Measurements from ENCODE around the gene PLAGL1.

PLAGL1 gene

DNA sequence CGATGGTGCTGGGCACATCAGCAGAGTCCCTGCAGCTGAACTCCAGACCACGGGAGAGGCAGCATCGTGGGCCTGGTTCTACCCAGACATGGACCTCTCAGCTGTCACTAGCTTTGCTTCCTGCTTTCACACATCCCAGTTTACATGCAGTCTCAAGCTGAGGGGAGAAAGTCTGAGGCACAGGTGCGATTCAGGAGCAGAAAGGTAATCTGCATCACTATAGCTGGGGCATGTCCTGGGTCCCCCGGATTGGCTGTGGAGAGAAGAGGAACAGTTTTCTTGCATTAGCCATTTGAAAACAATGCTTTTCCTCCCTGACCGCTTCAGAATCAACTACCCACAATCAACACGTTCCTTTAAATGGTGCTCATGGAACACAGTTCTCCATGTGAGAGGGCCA, 59.9 kb downstream of the PLAGL1 start:
- TF ChIP-seq GATA3 (IDR thresholded peaks at IDR 0.05; ENCODE audit: low read depth, low read length) (no peak), GATA2 (IDR thresholded peaks at IDR 0.05; ENCODE audit: low read depth, low read length) (no peak)

- no peak for TF ChIP-seq GATA3 (IDR thresholded peaks at IDR 0.05; ENCODE audit: low read depth, low read length)
- TF ChIP-seq GATA2 (IDR thresholded peaks at IDR 0.05; ENCODE audit: low read depth, low read length), result no peak
These were observed 66.0 kb downstream of the PLAGL1 start for GRCh38 chr6:143941852-143942627.

DNA sequence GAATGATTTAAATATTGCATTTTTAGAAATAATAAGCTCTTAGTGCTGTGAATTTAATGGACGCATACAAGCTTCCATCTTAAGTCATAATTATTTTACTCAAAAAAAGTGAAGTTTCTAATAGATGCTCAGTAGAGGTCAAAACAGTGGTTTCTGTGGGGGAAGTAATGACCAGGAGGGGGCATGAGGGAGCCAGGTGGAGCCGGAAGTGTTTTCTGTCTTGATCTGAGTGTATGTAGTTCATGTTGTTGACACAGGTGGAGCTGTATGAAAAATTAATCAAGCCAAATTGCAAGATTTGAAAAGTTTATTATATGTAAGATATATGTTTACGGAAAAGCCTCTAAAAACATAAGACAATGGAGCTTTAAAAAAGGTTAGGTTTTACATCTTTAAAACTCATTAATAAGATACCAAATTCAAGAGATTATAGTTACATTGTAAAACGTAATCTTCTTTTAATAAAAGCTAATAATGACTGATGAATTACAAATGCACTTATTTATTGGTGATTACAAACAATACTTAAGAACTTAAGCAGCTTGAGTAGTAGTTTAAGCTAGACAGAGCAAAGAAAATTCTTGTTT, 68.0 kb downstream of the PLAGL1 start:
- TF ChIP-seq GATA3 (IDR thresholded peaks at IDR 0.05; ENCODE audit: low read depth, low read length) (no peak), GATA2 (IDR thresholded peaks at IDR 0.05; ENCODE audit: low read depth, low read length) (no peak)

GRCh38 chr6:143939364-143939763, 68.7 kb downstream of the PLAGL1 start:
- TF ChIP-seq GATA3 (IDR thresholded peaks at IDR 0.05; ENCODE audit: low read depth, low read length) (no peak), GATA2 (IDR thresholded peaks at IDR 0.05; ENCODE audit: low read depth, low read length) (no peak)

GRCh38 chr6:143937668-143937970, 70.4 kb downstream of the PLAGL1 start:
- no peak for TF ChIP-seq GATA2 (IDR thresholded peaks at IDR 0.05; ENCODE audit: low read depth, low read length)
- no peak for TF ChIP-seq GATA3 (IDR thresholded peaks at IDR 0.05; ENCODE audit: low read depth, low read length)

DNA sequence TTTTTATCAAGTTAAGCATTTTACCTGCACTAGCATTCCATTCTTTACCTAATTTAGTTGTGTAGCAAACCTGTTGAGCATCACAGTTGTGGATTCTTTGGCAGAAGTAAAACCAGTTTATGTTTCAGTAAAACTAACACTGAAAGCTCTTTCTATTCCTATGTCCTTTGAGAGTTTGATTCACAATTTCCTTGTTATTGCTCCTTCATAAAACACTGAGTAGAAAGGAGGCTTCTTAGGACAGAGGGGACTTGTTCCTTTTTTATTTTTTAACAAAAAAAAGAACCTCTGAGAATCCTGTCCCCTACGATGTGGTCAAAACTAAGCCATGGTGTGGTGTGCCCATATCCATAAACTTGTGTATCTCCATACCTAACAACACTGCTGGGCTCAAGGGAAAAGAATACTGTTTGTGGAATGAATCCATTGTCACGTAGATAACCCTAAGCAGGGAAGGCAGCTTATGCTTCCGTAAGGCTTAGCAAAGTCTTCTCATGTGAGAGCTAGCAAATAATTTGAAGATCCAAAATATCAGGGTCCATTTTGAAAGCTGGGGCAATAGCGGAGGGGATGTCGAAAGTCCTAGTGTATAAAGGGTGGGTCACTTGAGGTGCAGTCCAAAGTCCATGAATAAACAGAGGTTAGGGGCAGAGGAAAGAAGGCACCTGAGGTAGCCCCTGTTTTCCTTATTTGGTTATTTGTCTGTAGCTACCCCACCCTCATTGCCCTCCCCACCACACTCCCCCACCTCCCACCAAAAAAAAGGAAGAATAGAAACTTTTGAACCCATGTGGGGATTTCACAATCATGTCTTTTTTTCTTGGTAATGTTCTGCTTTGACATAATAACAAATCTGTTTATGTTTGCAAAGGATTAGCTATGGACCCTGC, 71.0 kb downstream of the PLAGL1 start:
- TF ChIP-seq GATA2 (IDR thresholded peaks at IDR 0.05; ENCODE audit: low read depth, low read length) (no peak), GATA3 (IDR thresholded peaks at IDR 0.05; ENCODE audit: low read depth, low read length) (no peak)

DNA sequence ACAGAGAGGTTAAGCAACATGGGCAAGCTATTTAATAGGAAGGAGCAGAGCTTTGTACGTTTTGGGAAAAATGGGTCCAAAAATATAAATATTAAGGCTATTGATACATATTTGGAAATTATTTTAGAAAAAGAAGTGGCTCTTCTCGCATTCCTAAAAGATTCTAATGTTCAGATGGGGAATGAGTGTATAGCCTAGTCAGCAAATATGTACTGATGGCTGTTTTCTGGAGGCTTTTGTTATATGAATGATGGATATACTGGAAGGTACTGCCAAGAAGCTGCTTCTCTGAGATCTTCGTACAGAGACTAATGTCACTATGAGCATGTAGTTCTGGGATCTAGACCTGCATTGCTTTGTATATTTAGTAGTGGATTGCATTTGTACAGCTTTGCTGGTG, 71.7 kb downstream of the PLAGL1 start:
- TF ChIP-seq GATA2 (IDR thresholded peaks at IDR 0.05; ENCODE audit: low read depth, low read length) (no peak), GATA3 (IDR thresholded peaks at IDR 0.05; ENCODE audit: low read depth, low read length) (no peak)

DNA sequence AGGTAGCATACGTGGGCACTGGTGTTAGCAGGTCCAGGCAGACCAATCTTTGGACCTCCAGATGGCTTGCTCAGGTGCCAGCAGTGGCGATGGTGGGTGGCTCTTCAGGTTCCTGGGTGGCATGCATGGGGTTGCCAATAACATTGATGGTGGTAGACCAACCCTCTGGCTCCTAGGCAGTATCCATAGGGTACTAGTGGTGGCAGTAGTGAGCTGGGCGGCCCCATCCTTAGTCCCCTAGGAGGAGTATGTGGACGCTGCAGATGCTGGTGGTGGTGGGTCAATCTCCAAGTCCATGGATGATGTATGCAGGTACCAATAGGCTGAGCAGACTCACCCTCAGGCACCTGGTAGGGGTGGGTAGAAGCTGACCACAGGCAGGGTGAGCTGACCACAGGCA, 73.2 kb downstream of the PLAGL1 start:
- TF ChIP-seq GATA2 (IDR thresholded peaks at IDR 0.05; ENCODE audit: low read depth, low read length), result no peak

GRCh38 chr6:143934331-143934730, 73.7 kb downstream of the PLAGL1 start:
- no peak for TF ChIP-seq GATA3 (IDR thresholded peaks at IDR 0.05; ENCODE audit: low read depth, low read length)
- TF ChIP-seq GATA2 (IDR thresholded peaks at IDR 0.05; ENCODE audit: low read depth, low read length), result no peak

GRCh38 chr6:143929975-143930374, 78.1 kb downstream of the PLAGL1 start:
- TF ChIP-seq GATA2 (IDR thresholded peaks at IDR 0.05; ENCODE audit: low read depth, low read length), result no peak
- TF ChIP-seq GATA3 (IDR thresholded peaks at IDR 0.05; ENCODE audit: low read depth, low read length), result no peak

DNA sequence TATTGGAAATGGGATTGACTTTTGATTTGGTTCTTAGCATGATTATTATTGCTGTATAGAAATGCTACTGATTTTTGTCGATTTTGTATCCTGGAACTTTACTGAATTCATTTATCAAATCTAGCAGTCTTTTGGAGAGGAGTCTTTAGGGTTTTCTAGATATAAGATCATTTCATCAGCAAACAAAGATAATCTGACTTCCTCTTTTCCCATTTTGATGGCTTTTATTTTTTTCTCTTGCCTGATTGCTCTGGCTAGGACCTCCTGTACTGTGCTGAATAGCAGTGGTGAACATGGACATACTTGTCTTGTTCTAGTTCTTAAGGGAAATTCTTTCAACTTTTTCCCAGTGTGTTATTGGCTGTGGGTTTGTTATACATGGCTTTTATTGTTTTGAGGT, 79.2 kb downstream of the PLAGL1 start:
- TF ChIP-seq GATA3 (IDR thresholded peaks at IDR 0.05; ENCODE audit: low read depth, low read length) (no peak), GATA2 (IDR thresholded peaks at IDR 0.05; ENCODE audit: low read depth, low read length) (no peak)

- no peak for TF ChIP-seq GATA2 (IDR thresholded peaks at IDR 0.05; ENCODE audit: low read depth, low read length)
- no peak for TF ChIP-seq GATA3 (IDR thresholded peaks at IDR 0.05; ENCODE audit: low read depth, low read length)
These were observed 95.4 kb downstream of the PLAGL1 start for GRCh38 chr6:143912671-143913070.

DNA sequence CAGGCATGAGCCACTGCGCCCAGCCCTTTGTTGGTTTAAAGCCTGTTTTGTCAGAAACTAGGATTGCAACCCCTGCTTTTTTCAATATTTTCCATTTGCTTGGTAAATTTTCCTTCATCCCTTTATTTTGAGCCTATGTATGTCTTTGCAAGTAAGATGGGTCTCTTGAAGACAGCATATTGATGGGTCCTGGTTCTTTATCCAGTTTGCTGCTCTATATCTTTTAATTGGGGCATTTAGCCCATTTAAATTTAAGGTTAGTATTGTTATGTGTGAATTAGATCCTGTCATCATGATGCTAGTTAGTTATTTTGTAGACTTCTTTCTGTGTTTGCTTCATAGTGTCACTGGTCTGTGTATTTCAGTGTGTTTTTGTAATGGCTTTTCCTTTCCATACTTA, 97.0 kb downstream of the PLAGL1 start:
- no peak for TF ChIP-seq GATA2 (IDR thresholded peaks at IDR 0.05; ENCODE audit: low read depth, low read length)
- TF ChIP-seq GATA3 (IDR thresholded peaks at IDR 0.05; ENCODE audit: low read depth, low read length), result no peak

GRCh38 chr6:143902827-143903226, 105.2 kb downstream of the PLAGL1 start:
- TF ChIP-seq GATA2 (IDR thresholded peaks at IDR 0.05; ENCODE audit: low read depth, low read length), result no peak
